SK-N-SH (cell line): ENCODE data around the gene WRAP73. TPM values are rescaled to one million over a fixed set of nuclear protein-coding genes. Genes with fewer than 3 reads are reported as not detected.

Experiments used
- CTCF ChIA-PET: fragments of 300-600, 350-600 bp; formaldehyde crosslinking; extraction: SDS; loops from one replicate; lab custom pipeline; 2021; lab: Yijun Ruan, JAX
- POLR2A ChIA-PET: fragments of 350-600 bp; sonication (Branson Sonifier 250); formaldehyde crosslinking; extraction: SDS; loops from one replicate; lab custom pipeline; 2020; ENCODE audit warnings: antibody characterized with exemption, inconsistent platforms; lab: Yijun Ruan, JAX
- DNase-seq: peaks from one replicate; pipeline ENCODE4 v3.0.0; 2012
- H2AFZ ChIP-seq: fragments of 200-600 bp; sonication (generic); 2 replicates; pipeline ENCODE4 v1.8.1; 2016; ENCODE audit warnings: antibody characterized with exemption, mild to moderate bottlenecking, low read depth
- H3F3A ChIP-seq: fragments of 200-600 bp; sonication (generic); replicated peaks from 2 replicates; pipeline ENCODE3; 2016; ENCODE audit warnings: antibody characterized with exemption, mild to moderate bottlenecking; ENCODE audit not compliant: insufficient read depth
- H3K27ac ChIP-seq, 2 experiments: fragments of 200-500 bp in 1 of 2; fragments of 200-600 bp in 1 of 2; sonication (Bioruptor generic) in 1 of 2; sonication (generic), shearing (Covaris generic) in 1 of 2; 2 replicates each; pipeline versions ENCODE4 v1.5.1 to v1.6.1; 2014 to 2016; ENCODE audit warnings: low read depth in 2 of 2, inconsistent platforms in 1 of 2, low read length in 1 of 2, mild to moderate bottlenecking in 1 of 2, mixed read lengths in 1 of 2
- H3K27me3 ChIP-seq: fragments of 200-600 bp; sonication (generic), shearing (Covaris generic); 2 replicates; pipeline ENCODE4 v1.6.1; 2016; ENCODE audit warnings: mixed run types; ENCODE audit not compliant: insufficient read depth
- H3K36me3 ChIP-seq, 2 experiments: fragments of 200-500 bp in 1 of 2; fragments of 200-600 bp in 1 of 2; sonication (Bioruptor generic) in 1 of 2; sonication (generic) in 1 of 2; replicated peaks in 1 of 2; 2 replicates each; pipeline versions ENCODE3 to v1.5.1; 2014 to 2016; ENCODE audit warnings: low read length in 1 of 2, mild to moderate bottlenecking in 1 of 2; ENCODE audit not compliant: insufficient read depth in 2 of 2, control insufficient read depth in 1 of 2
- H3K4me1 ChIP-seq, 2 experiments: fragments of 200-500 bp in 1 of 2; fragments of 200-600 bp in 1 of 2; sonication (Bioruptor generic) in 1 of 2; sonication (generic), shearing (Covaris generic) in 1 of 2; 2 replicates each; pipeline versions ENCODE4 v1.5.1 to v1.6.1; 2014 to 2016; ENCODE audit warnings: low read depth in 1 of 2, low read length in 1 of 2, mixed run types in 1 of 2; ENCODE audit not compliant: insufficient read depth in 2 of 2, control insufficient read depth in 1 of 2
- H3K4me2 ChIP-seq: fragments of 200-600 bp; sonication (generic), shearing (Covaris generic); 2 replicates; pipeline ENCODE4 v1.6.1; 2017; ENCODE audit warnings: mixed run types
- H3K4me3 ChIP-seq, 2 experiments: fragments of 200-500 bp in 1 of 2; fragments of 200-600 bp in 1 of 2; sonication (Bioruptor generic) in 1 of 2; sonication (generic), shearing (Covaris generic) in 1 of 2; 2 replicates each; pipeline versions ENCODE4 v1.5.1 to v1.8.1; 2014 to 2016; ENCODE audit warnings: low read depth in 2 of 2, inconsistent platforms in 1 of 2, low read length in 1 of 2, mild to moderate bottlenecking in 1 of 2, mixed read lengths in 1 of 2, moderate library complexity in 1 of 2
- H3K79me2 ChIP-seq: fragments of 200-600 bp; sonication (generic); 2 replicates; pipeline ENCODE4 v1.8.1; 2017; ENCODE audit warnings: mild to moderate bottlenecking; ENCODE audit not compliant: insufficient read depth
- H3K9ac ChIP-seq: fragments of 200-600 bp; sonication (generic); 2 replicates; pipeline ENCODE4 v1.6.1; 2017; ENCODE audit warnings: mixed run types
- H3K9me2 ChIP-seq: fragments of 200-600 bp; sonication (generic); 2 replicates; pipeline ENCODE4 v1.6.1; 2017; ENCODE audit warnings: mixed run types
- H3K9me3 ChIP-seq: fragments of 200-600 bp; sonication (generic); 2 replicates; pipeline ENCODE4 v1.6.1; 2017; ENCODE audit warnings: mixed run types, mild to moderate bottlenecking, moderate library complexity
- H4K20me1 ChIP-seq: fragments of 200-600 bp; sonication (generic); 2 replicates; pipeline ENCODE4 v1.6.1; 2017; ENCODE audit warnings: mild to moderate bottlenecking, mixed run types; ENCODE audit not compliant: insufficient read depth
- CTCF ChIP-seq: fragments of 200-600 bp; sonication (generic); IDR thresholded peaks from 2 replicates; pipeline ENCODE4 v1.6.1; 2017; ENCODE audit warnings: antibody characterized with exemption, mild to moderate bottlenecking, moderate library complexity
- EZH2phosphoT487 ChIP-seq: fragments of 200-600 bp; sonication (generic); IDR thresholded peaks from 2 replicates; pipeline ENCODE4 v1.6.1; 2017; ENCODE audit warnings: low read depth, mixed run types, mild to moderate bottlenecking, antibody characterized with exemption, moderate library complexity, borderline replicate concordance
- FOXJ3 ChIP-seq: sonication (generic); formaldehyde crosslinking; IDR thresholded peaks from 2 replicates; pipeline ENCODE4 v1.5.1; 2020; ENCODE audit warnings: mild to moderate bottlenecking, missing genetic modification reagents
- FOXM1 ChIP-seq: IDR thresholded peaks from 2 replicates; pipeline ENCODE4 v1.4.0; 2012; ENCODE audit warnings: low read depth, mild to moderate bottlenecking
- JUND ChIP-seq: IDR thresholded peaks from 2 replicates; pipeline ENCODE4 v1.4.0; 2012
- POLR2AphosphoS5 ChIP-seq: IDR thresholded peaks from 2 replicates; pipeline ENCODE4 v1.6.1; 2012; ENCODE audit warnings: low read depth, low read length
- RAD21 ChIP-seq: IDR thresholded peaks from 2 replicates; pipeline ENCODE4 v1.6.1; 2012; ENCODE audit warnings: mild to moderate bottlenecking, low read length
- REST ChIP-seq: IDR thresholded peaks from 2 replicates; pipeline ENCODE4 v1.6.1; 2012; ENCODE audit warnings: mild to moderate bottlenecking, low read depth, low read length, moderate library complexity
- SIN3A ChIP-seq: IDR thresholded peaks from 2 replicates; pipeline ENCODE4 v1.6.1; 2012; ENCODE audit warnings: low read depth, mild to moderate bottlenecking, low read length, moderate library complexity, borderline replicate concordance
- SMC3 ChIP-seq: IDR thresholded peaks from 2 replicates; pipeline ENCODE4 v1.6.1; 2012; ENCODE audit warnings: low read depth, low read length, improper control_type of control experiment
- TCF12 ChIP-seq: IDR thresholded peaks from 2 replicates; pipeline ENCODE4 v1.4.0; 2012
- USF2 ChIP-seq: fragments of 150-350 bp; IDR thresholded peaks from 2 replicates; pipeline ENCODE4 v1.6.1; 2017; ENCODE audit warnings: antibody characterized with exemption, low read length, low read depth, borderline replicate concordance
- ZBTB33 ChIP-seq: IDR thresholded peaks from 2 replicates; pipeline ENCODE4 v1.4.0; 2012; ENCODE audit warnings: low read depth, borderline replicate concordance
- WGBS: methylation state at CpG from one replicate; pipeline ENCODE4 v1.1.6; 2017; ENCODE audit warnings: low lambda C conversion rate; 5-methylcytosine and 5-hydroxymethylcytosine counted together
- polyA plus RNA-seq, 3 experiments: library from polyadenylated mRNA; depleted of rRNA; stranded (reverse); fragments of >200 nt; gene quantifications; 2 replicates each; pipeline ENCODE4 v1.2.3, GENCODE V29; 2012

The WRAP73 gene
- polyA plus RNA-seq, 1 of the 3 experiments (the other 2 are of a cell fraction): 61.9 TPM

GRCh38 chr1:3614755-3615742 lies 34.9 kb downstream of the WRAP73 start:
- TF ChIP-seq FOXM1 (no peak), CTCF (peak; percentile 73), POLR2AphosphoS5 (no peak), SIN3A (no peak), TCF12 (no peak), SMC3 (peak; percentile 87), USF2 (no peak), RAD21 (peak; percentile 81)
- peak; percentile 81 for DNase-seq

GRCh38 chr1:3612123-3612522 lies 37.8 kb downstream of the WRAP73 start:
- Histone ChIP-seq H3K9me2 (no peaks in the 10 kb centered on the region), H3K79me2 (no peaks in the 10 kb centered on the region), H3K4me3 (peak overlapping the region in 1 of 2 experiments; percentile 37; a peak in 2 of 4 replicates), H4K20me1 (no peaks in the 10 kb centered on the region), H3F3A (no peaks in the 10 kb centered on the region), H2AFZ (peak overlapping the region; percentile 11; the same call in 1 of the 2 replicates), H3K4me1 (peaks cover 0 to 38% of the 10 kb centered on the region in 2 experiments; a peak in 2 of 4 replicates), H3K4me2 (no peak overlapping the region), H3K9ac (no peak overlapping the region), H3K9me3 (no peaks in the 10 kb centered on the region), H3K27ac (no peak overlapping the region), H3K36me3 (no peaks in the 10 kb centered on the region), H3K27me3 (no peaks in the 10 kb centered on the region)
- CTCF ChIA-PET: interaction anchor here (3.9 kb wide), 1 partner anchor 13 kb away, joined by 17 read pairs; no protein-coding TSS in a partner anchor
- POLR2A ChIA-PET: no interaction called here
- DNase-seq: no peak
- WGBS: 96% methylated on average over 4 of the region's 7 CpGs
- TF ChIP-seq JUND (no peak), REST (no peak), USF2 (no peak), FOXJ3 (CRISPR knock-in tag) (no peak), EZH2phosphoT487 (no peak), TCF12 (no peak), ZBTB33 (no peak)

More at GRCh38 chr1:3614755-3615742, 34.9 kb downstream of the WRAP73 start:
- Histone ChIP-seq H3K4me2 (no peak overlapping the region), H2AFZ (no peak overlapping the region), H3K9me3 (no peaks in the 10 kb centered on the region), H4K20me1 (no peaks in the 10 kb centered on the region), H3K4me3 (no peak overlapping the region), H3K9me2 (no peaks in the 10 kb centered on the region), H3K9ac (no peak overlapping the region), H3K27ac (no peak overlapping the region), H3K4me1 (peaks cover 0 to 19% of the 10 kb centered on the region in 2 experiments; a peak in 2 of 4 replicates), H3K79me2 (no peaks in the 10 kb centered on the region), H3F3A (no peaks in the 10 kb centered on the region), H3K36me3 (no peaks in the 10 kb centered on the region), H3K27me3 (no peaks in the 10 kb centered on the region)
- WGBS: 50% methylated on average over 19 of the region's 20 CpGs
- ChIA-PET CTCF (interaction anchor here (0.5 to 2.3 kb wide), 33 partner anchors 9 to 158 kb away, joined by 3 to 8 read pairs (median 4); partner anchors contain the start of gene TPRG1L), POLR2A (no interaction called here)
